Hematopoietic multipotent progenitor cell treated with erythropoietin and hydrocortisone succinate and interleukin-3 and kit ligand, for 4 days (in vitro differentiated cells): ENCODE results near the gene GNB1.

ENCODE experiments used
- DNase-seq: peaks from one replicate; pipeline ENCODE4 v3.0.0-alpha.2; 2015

The GNB1 gene

GRCh38 chr1:1922956-1923833, 32.3 kb upstream of the GNB1 start:
- no peak for DNase-seq

GRCh38 chr1:1922702-1922955, 31.7 kb upstream of the GNB1 start:
- DNase-seq, result no peak

GRCh38 chr1:1921901-1922701, 31.2 kb upstream of the GNB1 start:
- DNase-seq, result no peak

GRCh38 chr1:1921459-1921862, 30.6 kb upstream of the GNB1 start:
- DNase-seq, result no peak

- DNase-seq, result no peak
Observed at GRCh38 chr1:1920608-1921458, 29.9 kb upstream of the GNB1 start.

GRCh38 chr1:1920057-1920607, 29.2 kb upstream of the GNB1 start:
- no peak for DNase-seq

- peak; percentile 99 for DNase-seq
Observed at GRCh38 chr1:1919304-1920056, 28.6 kb upstream of the GNB1 start.

- no peak for DNase-seq
Observed at GRCh38 chr1:1918901-1919303, 28.0 kb upstream of the GNB1 start, which contains the start of gene TMEM52. TMEM52 (minus strand) TSS chr1:1919279; CDS start chr1:1919265, 14 bp downstream.

- DNase-seq, result no peak
Observed at GRCh38 chr1:1917995-1918900, 27.4 kb upstream of the GNB1 start.

- DNase-seq, result no peak
Observed at GRCh38 chr1:1917304-1917976, 26.6 kb upstream of the GNB1 start.

GRCh38 chr1:1916851-1917251, 26.0 kb upstream of the GNB1 start:
- DNase-seq, result no peak

GRCh38 chr1:1915911-1916840, 25.3 kb upstream of the GNB1 start:
- no peak for DNase-seq

GRCh38 chr1:1914971-1915692, 24.2 kb upstream of the GNB1 start, which contains the start of gene CALML6:
CALML6 (plus strand) TSS chr1:1915260; CDS start chr1:1915281, 21 bp downstream.
- DNase-seq, result no peak

- DNase-seq, result no peak
Observed at GRCh38 chr1:1914101-1914970, 23.4 kb upstream of the GNB1 start.

GRCh38 chr1:1911350-1912041, 20.6 kb upstream of the GNB1 start:
- no peak for DNase-seq

- DNase-seq, result no peak
Observed at GRCh38 chr1:1910651-1911331, 19.9 kb upstream of the GNB1 start.
